Measurements from ENCODE around the gene CADPS2.
"Not testable (repeated sequence)": the region's sequence is repeated elsewhere in the genome, so short reads cannot be mapped to it uniquely, and the experiment has no call there.

Gene CADPS2

GRCh38 chr7:122677149-122677548 lies 209.1 kb downstream of the CADPS2 start:
- in situ Hi-C loops (cut with HindIII; ENCODE audit: low sequenced_read_pairs) = no loop called here

- in situ Hi-C loops (cut with HindIII; ENCODE audit: low sequenced_read_pairs) = no loop called here
Observed at GRCh38 chr7:122676466-122676865, 209.8 kb downstream of the CADPS2 start.

GRCh38 chr7:122675621-122676020 lies 210.6 kb downstream of the CADPS2 start:
- in situ Hi-C loops (cut with HindIII; ENCODE audit: low sequenced_read_pairs) = no loop called here

- in situ Hi-C loops (cut with HindIII; ENCODE audit: low sequenced_read_pairs) = no loop called here
Observed at GRCh38 chr7:122675011-122675410, 211.2 kb downstream of the CADPS2 start.

GRCh38 chr7:122674502-122674901 lies 211.8 kb downstream of the CADPS2 start:
- in situ Hi-C loops (cut with HindIII; ENCODE audit: low sequenced_read_pairs) = no loop called here

- in situ Hi-C loops (cut with HindIII; ENCODE audit: low sequenced_read_pairs) = no loop called here
Observed at GRCh38 chr7:122673951-122674350, 212.3 kb downstream of the CADPS2 start.

GRCh38 chr7:122672536-122672935 lies 213.7 kb downstream of the CADPS2 start:
- in situ Hi-C loops (cut with HindIII; ENCODE audit: low sequenced_read_pairs) = no loop called here

- in situ Hi-C loops (cut with HindIII; ENCODE audit: low sequenced_read_pairs) = no loop called here
Observed at GRCh38 chr7:122663733-122664132, 222.5 kb downstream of the CADPS2 start.

- in situ Hi-C loops (cut with HindIII; ENCODE audit: low sequenced_read_pairs) = no loop called here
Observed at GRCh38 chr7:122658856-122659255, 227.4 kb downstream of the CADPS2 start.

- in situ Hi-C loops (cut with HindIII; ENCODE audit: low sequenced_read_pairs) = no loop called here
Observed at GRCh38 chr7:122653685-122654084, 232.6 kb downstream of the CADPS2 start.

GRCh38 chr7:122652876-122653275 lies 233.4 kb downstream of the CADPS2 start:
- in situ Hi-C loops (cut with HindIII; ENCODE audit: low sequenced_read_pairs) = no loop called here

GRCh38 chr7:122651451-122651850 lies 234.8 kb downstream of the CADPS2 start:
- in situ Hi-C loops (cut with HindIII; ENCODE audit: low sequenced_read_pairs) = no loop called here

GRCh38 chr7:122643250-122643649 lies 243.0 kb downstream of the CADPS2 start:
- in situ Hi-C loops (cut with HindIII; ENCODE audit: low sequenced_read_pairs) = no loop called here

GRCh38 chr7:122638459-122638858 lies 247.8 kb downstream of the CADPS2 start:
- in situ Hi-C loops (cut with HindIII; ENCODE audit: low sequenced_read_pairs) = no loop called here

GRCh38 chr7:122637784-122638183 lies 248.5 kb downstream of the CADPS2 start:
- in situ Hi-C loops (cut with HindIII; ENCODE audit: low sequenced_read_pairs) = no loop called here

- in situ Hi-C loops (cut with HindIII; ENCODE audit: low sequenced_read_pairs) = not testable (repeated sequence)
Observed at GRCh38 chr7:122635481-122635880, 250.8 kb downstream of the CADPS2 start.

GRCh38 chr7:122633472-122633871 lies 252.8 kb downstream of the CADPS2 start:
- in situ Hi-C loops (cut with HindIII; ENCODE audit: low sequenced_read_pairs) = no loop called here

GRCh38 chr7:122632238-122632637 lies 254.0 kb downstream of the CADPS2 start:
- in situ Hi-C loops (cut with HindIII; ENCODE audit: low sequenced_read_pairs) = no loop called here

GRCh38 chr7:122629412-122629953 lies 256.8 kb downstream of the CADPS2 start:
- in situ Hi-C loops (cut with HindIII; ENCODE audit: low sequenced_read_pairs) = no loop called here

GRCh38 chr7:122628651-122629411 lies 257.4 kb downstream of the CADPS2 start:
- in situ Hi-C loops (cut with HindIII; ENCODE audit: low sequenced_read_pairs) = no loop called here

- in situ Hi-C loops (cut with HindIII; ENCODE audit: low sequenced_read_pairs) = no loop called here
Observed at GRCh38 chr7:122626785-122627184, 259.5 kb downstream of the CADPS2 start.

GRCh38 chr7:122622682-122623081 lies 263.6 kb downstream of the CADPS2 start:
- in situ Hi-C loops (cut with HindIII; ENCODE audit: low sequenced_read_pairs) = no loop called here

- in situ Hi-C loops (cut with HindIII; ENCODE audit: low sequenced_read_pairs) = no loop called here
Observed at GRCh38 chr7:122619664-122620063, 266.6 kb downstream of the CADPS2 start.
